ENCODE measurements around the gene MBOAT1. TPM values are rescaled to one million over a fixed set of nuclear protein-coding genes. Genes with fewer than 3 reads are reported as not detected.

Gene MBOAT1
- polyA plus RNA-seq, 3 donors, result 6.8 to 59.1 (median 8.1) TPM

DNA sequence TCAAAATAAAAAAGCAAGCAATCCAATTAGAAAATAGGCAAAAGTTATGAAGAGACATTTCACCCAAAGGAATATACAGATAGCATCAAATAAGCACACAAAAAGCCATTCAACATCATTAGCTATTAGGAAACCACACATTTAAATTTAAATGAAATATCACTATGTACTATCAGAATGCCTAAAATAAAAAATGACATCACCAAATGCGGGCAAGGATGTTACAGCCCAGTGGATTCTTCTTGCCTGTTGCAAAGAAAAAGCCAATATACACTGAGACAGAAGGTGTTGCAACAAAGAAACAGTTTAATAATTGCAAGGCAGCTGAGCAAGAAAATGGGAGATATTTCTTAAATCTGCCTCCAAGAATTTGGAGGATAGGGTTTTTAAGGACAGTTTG lies 31.0 kb upstream of the MBOAT1 start:
- Histone ChIP-seq H3K36me3 (replicated peaks in 1 of 2; ENCODE audit: control insufficient read depth in 1 of 2, insufficient read depth in 2 of 2, low read length in 2 of 2) (no peaks in the 10 kb centered on the region), H3K27me3 (ENCODE audit: control insufficient read depth in 2 of 2, insufficient read depth in 2 of 2, low read length in 2 of 2) (no peaks in the 10 kb centered on the region), H3K4me1 (ENCODE audit: control insufficient read depth in 1 of 2, insufficient read depth in 2 of 2, low read length in 2 of 2) (no peaks in the 10 kb centered on the region), H3K27ac (ENCODE audit: low read depth in 1 of 2, low read length in 2 of 2) (no peak overlapping the region), H2AFZ (ENCODE audit: insufficient read depth, low read depth, low read length, poor library complexity, severe bottlenecking) (no peak overlapping the region), H3K4me2 (replicated peaks; ENCODE audit: extremely low read depth, low read length, poor library complexity, severe bottlenecking) (no peak overlapping the region), H3K9ac (ENCODE audit: insufficient read depth, low read length, poor library complexity, severe bottlenecking) (no peak overlapping the region), H3K9me3 (replicated peaks in 1 of 2; ENCODE audit: control insufficient read depth in 1 of 2, insufficient read depth in 1 of 2, low read length in 2 of 2) (peaks cover 0 to 15% of the 10 kb centered on the region in 2 donors), H3K4me3 (replicated peaks in 1 of 3; ENCODE audit: low read depth in 2 of 3, low read length in 3 of 3) (no peak overlapping the region), H3K79me2 (ENCODE audit: insufficient read depth, low read length) (no peaks in the 10 kb centered on the region), H4K20me1 (ENCODE audit: insufficient read depth, low read length) (no peaks in the 10 kb centered on the region)
- TF ChIP-seq, protein P1, sequence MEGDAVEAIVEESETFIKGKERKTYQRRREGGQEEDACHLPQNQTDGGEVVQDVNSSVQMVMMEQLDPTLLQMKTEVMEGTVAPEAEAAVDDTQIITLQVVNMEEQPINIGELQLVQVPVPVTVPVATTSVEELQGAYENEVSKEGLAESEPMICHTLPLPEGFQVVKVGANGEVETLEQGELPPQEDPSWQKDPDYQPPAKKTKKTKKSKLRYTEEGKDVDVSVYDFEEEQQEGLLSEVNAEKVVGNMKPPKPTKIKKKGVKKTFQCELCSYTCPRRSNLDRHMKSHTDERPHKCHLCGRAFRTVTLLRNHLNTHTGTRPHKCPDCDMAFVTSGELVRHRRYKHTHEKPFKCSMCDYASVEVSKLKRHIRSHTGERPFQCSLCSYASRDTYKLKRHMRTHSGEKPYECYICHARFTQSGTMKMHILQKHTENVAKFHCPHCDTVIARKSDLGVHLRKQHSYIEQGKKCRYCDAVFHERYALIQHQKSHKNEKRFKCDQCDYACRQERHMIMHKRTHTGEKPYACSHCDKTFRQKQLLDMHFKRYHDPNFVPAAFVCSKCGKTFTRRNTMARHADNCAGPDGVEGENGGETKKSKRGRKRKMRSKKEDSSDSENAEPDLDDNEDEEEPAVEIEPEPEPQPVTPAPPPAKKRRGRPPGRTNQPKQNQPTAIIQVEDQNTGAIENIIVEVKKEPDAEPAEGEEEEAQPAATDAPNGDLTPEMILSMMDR (IDR thresholded peaks at IDR 0.05), result no peak
- H3K36me3 Mint-ChIP-seq, result no peaks in the 10 kb centered on the region
- peak overlapping the region in 1 of 7 donors; percentile 2 for H3K27ac Mint-ChIP-seq
- intact Hi-C loops (cut with micrococcal nuclease), result no loop called here
- no peaks in the 10 kb centered on the region for H3K4me1 Mint-ChIP-seq
- H3K4me3 Mint-ChIP-seq, result no peak overlapping the region
- no peak for DNase-seq
- WGBS (ENCODE audit: insufficient coverage), result no CpG with 5 or more reads among the region's 1 CpG
- peaks cover 0 to 3% (median 0%) of the 10 kb centered on the region in 3 donors for H3K27me3 Mint-ChIP-seq (ENCODE audit: low read depth in 3 of 3)
- peaks cover 0 to 15% (median 3%) of the 10 kb centered on the region in 7 donors for H3K9me3 Mint-ChIP-seq

DNA sequence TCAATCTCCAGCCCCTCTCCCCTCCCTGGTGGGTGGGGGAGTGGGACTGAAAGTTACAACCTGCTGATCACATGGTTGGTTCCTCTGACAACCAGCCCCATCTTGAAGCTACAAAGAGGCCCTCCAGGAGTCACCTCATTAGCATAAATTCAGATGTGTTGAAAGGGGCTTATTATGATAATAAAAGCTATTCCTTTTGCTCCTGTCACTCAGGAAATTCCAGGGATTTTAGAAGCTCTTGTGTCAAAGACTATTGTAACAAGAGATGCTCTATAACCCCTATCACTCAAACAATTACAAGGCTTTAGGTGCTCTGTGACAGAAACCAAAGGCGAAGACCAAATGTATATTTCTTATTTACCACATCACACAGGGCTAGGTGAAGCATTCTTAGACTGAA lies 30.1 kb upstream of the MBOAT1 start:
- no peak overlapping the region for H3K27ac ChIP-seq (ENCODE audit: low read depth in 1 of 2, low read length in 2 of 2)
- Mint-ChIP-seq H3K27me3 (ENCODE audit: low read depth in 3 of 3) (peaks cover 0 to 3% (median 0%) of the 10 kb centered on the region in 3 donors), H3K27ac (no peak overlapping the region), H3K9me3 (peaks cover 0 to 15% (median 2%) of the 10 kb centered on the region in 7 donors), H3K36me3 (no peaks in the 10 kb centered on the region), H3K4me1 (no peaks in the 10 kb centered on the region), H3K4me3 (no peak overlapping the region)
- no peaks in the 10 kb centered on the region for H3K27me3 ChIP-seq (ENCODE audit: control insufficient read depth in 2 of 2, insufficient read depth in 2 of 2, low read length in 2 of 2)
- TF ChIP-seq, protein P1 (IDR thresholded peaks at IDR 0.05), result no peak
- H3K4me1 ChIP-seq (ENCODE audit: control insufficient read depth in 1 of 2, insufficient read depth in 2 of 2, low read length in 2 of 2), result no peaks in the 10 kb centered on the region
- H3K4me3 ChIP-seq (replicated peaks in 1 of 3; ENCODE audit: low read depth in 2 of 3, low read length in 3 of 3), result no peak overlapping the region
- H3K9me3 ChIP-seq (replicated peaks in 1 of 2; ENCODE audit: control insufficient read depth in 1 of 2, insufficient read depth in 1 of 2, low read length in 2 of 2), result peaks cover 0 to 15% of the 10 kb centered on the region in 2 donors
- no peak overlapping the region for H2AFZ ChIP-seq (ENCODE audit: insufficient read depth, low read depth, low read length, poor library complexity, severe bottlenecking)
- no peaks in the 10 kb centered on the region for H4K20me1 ChIP-seq (ENCODE audit: insufficient read depth, low read length)
- no peaks in the 10 kb centered on the region for H3K36me3 ChIP-seq (replicated peaks in 1 of 2; ENCODE audit: control insufficient read depth in 1 of 2, insufficient read depth in 2 of 2, low read length in 2 of 2)
- DNase-seq, result no peak
- no peaks in the 10 kb centered on the region for H3K79me2 ChIP-seq (ENCODE audit: insufficient read depth, low read length)
- no peak overlapping the region for H3K9ac ChIP-seq (ENCODE audit: insufficient read depth, low read length, poor library complexity, severe bottlenecking)
- WGBS (ENCODE audit: insufficient coverage), result no CpG with 5 or more reads among the region's 1 CpG
- intact Hi-C loops (cut with micrococcal nuclease), result no loop called here
- H3K4me2 ChIP-seq (replicated peaks; ENCODE audit: extremely low read depth, low read length, poor library complexity, severe bottlenecking), result no peak overlapping the region
